Thyroid gland (tissue), 4 donors: ENCODE data around the gene MTCL3.

ENCODE experiments used
- POLR2A ChIP-seq, 2 donors: fragments of 450-650 bp; IDR thresholded peaks; one replicate each; pipeline ENCODE4 v1.6.1; 2017; ENCODE audit warnings: antibody characterized with exemption in 2 of 2, mild to moderate bottlenecking in 2 of 2, moderate library complexity in 1 of 2
- TF ChIP-seq, protein P1 (sequence below), 6 experiments: fragments of 200-600 bp in 3 of 6; fragments of 450-650 bp in 3 of 6; sonication (generic) in 3 of 6; IDR thresholded peaks; one replicate each; pipeline ENCODE4 v1.5.1; 2016 to 2019; ENCODE audit warnings: antibody characterized with exemption in 6 of 6, mild to moderate bottlenecking in 2 of 6, inconsistent platforms in 1 of 6, moderate library complexity in 1 of 6

DNA sequence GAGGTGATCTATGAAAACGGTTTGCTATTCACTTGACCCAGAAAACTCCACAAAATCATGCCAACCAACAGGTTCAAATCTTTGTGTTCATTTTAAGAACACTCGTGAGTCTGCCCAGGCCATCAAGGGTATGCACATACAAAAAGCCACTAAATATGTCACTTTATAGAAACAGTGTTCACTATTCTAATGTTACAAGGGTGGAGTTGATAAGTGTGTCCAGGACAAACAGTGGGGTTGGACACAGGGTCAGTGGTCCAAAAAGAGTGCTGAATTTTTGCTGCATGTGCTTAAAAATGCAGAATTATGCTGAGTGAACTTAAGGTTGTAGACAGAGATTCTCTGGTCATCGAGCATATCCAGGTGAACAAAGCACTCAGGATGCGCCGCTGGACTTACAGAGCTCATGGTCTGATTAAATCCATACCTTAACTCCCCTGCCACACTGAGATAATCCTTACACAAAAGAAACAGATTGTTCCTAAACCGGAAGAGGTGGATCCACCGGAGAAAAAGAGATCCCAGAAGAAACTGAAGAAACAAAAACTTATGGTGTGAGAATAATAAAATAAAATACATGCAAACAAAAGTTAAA is 83.4 kb downstream of the MTCL3 start:
- TF ChIP-seq, protein P1, sequence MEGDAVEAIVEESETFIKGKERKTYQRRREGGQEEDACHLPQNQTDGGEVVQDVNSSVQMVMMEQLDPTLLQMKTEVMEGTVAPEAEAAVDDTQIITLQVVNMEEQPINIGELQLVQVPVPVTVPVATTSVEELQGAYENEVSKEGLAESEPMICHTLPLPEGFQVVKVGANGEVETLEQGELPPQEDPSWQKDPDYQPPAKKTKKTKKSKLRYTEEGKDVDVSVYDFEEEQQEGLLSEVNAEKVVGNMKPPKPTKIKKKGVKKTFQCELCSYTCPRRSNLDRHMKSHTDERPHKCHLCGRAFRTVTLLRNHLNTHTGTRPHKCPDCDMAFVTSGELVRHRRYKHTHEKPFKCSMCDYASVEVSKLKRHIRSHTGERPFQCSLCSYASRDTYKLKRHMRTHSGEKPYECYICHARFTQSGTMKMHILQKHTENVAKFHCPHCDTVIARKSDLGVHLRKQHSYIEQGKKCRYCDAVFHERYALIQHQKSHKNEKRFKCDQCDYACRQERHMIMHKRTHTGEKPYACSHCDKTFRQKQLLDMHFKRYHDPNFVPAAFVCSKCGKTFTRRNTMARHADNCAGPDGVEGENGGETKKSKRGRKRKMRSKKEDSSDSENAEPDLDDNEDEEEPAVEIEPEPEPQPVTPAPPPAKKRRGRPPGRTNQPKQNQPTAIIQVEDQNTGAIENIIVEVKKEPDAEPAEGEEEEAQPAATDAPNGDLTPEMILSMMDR (IDR thresholded peaks at IDR 0.05) = no peak
- TF ChIP-seq POLR2A (IDR thresholded peaks at IDR 0.05) = no peak
